ENCODE measurements around the gene OR8D2.

DNA sequence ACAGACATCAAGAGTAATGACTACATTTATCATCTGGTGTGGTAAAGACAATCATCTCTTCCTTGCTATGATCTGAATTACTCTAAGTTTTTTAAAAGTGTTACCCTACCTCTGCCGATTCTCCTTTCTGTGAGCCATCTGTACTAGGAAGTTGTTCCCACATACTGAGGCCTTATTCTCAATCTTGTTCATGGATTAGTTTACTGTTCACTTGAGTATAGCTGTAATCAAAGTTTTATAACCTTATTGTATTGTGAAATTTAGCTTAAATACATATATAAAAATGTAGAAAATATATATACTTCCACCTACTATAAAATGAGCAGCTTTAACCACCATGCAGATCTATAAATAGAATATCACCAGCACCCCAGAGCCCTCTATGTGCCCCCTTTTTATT lies 2.4 kb upstream of the OR8D2 start:
- TF ChIP-seq CTCF (IDR thresholded peaks at IDR 0.05 in 4 of 5, conservative IDR thresholded peaks at IDR 0.05 in 1 of 5) (no peak), POLR2A (IDR thresholded peaks at IDR 0.05) (no peak)
